ENCODE data around the gene GKAP1.
"Not testable (repeated sequence)": the region's sequence is repeated elsewhere in the genome, so short reads cannot be mapped to it uniquely, and the experiment has no call there.

The GKAP1 gene

DNA sequence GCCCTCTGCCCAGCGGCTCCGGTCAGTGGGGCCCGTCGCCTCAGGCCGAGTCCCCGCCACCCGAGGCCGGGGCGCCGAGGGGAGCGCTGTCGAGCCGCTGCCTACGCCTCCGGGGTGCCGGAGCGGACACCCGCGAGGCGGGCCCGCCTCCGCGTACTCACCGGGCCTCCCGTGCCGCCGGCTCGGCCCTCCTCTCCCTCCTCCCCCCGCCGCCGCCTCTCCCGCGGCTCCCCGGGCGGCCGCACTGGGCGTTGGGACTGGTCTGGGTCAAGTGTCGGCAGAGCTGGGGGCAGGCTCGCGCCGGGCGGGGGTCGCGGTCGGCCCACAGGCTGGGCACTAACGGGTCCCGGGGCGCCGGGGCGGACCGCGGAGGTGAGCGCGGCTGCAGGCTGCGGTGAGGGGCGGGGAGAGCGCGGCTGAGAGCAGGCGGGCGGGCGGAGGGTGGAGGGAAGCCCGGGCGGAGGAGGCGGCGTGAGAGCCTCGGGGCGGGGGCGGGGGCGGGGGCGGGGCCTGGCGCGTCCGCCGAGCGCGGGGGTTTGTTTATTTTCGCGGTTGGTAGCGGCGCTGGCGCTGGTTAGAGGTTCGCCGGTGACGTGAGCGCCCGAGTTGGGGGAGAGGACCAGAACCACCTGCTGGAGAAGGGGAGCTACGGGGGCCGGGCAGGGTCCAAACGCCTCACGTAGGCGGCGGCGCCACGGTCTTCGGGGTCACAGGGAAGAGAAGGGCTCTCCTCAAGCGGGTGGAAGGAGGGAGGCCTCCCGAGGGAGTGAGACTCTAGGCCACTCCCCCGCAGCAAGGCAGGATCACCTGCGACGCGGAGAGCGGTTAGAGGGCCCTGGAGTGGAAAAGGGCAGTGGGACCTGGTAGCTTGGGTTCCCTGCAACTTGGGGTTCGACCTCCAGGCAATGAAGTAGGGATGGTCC, at the start of gene GKAP1:
Gene GKAP1, minus strand, starts transcription at position 414 of the 923 bp plus-strand sequence. CDS start 11,252 bp downstream, outside the sequence.
- H3K27me3 ChIP-seq (ENCODE audit: low read depth, low read length); H3K36me3 ChIP-seq (ENCODE audit: control insufficient read depth in 1 of 2, insufficient read depth in 2 of 2, low read length in 2 of 2); H3K27ac ChIP-seq (ENCODE audit: low read length); H3K4me1 ChIP-seq (ENCODE audit: control insufficient read depth in 1 of 2, insufficient read depth in 2 of 2, low read length in 2 of 2); H3K9me3 ChIP-seq (ENCODE audit: control insufficient read depth in 1 of 2, low read length in 2 of 2): not testable (repeated sequence)
- H3K4me3 ChIP-seq (ENCODE audit: low read depth in 1 of 2, low read length in 2 of 2): peak within 1 kb of the TSS; percentile 46 to 67

GRCh38 chr9:83849895-83850294, 32.3 kb upstream of the GKAP1 start:
- not testable (repeated sequence) for H3K36me3 ChIP-seq (ENCODE audit: control insufficient read depth in 1 of 2, insufficient read depth in 2 of 2, low read length in 2 of 2); H3K27ac ChIP-seq (ENCODE audit: low read length); H3K4me1 ChIP-seq (ENCODE audit: control insufficient read depth in 1 of 2, insufficient read depth in 2 of 2, low read length in 2 of 2); H3K27me3 ChIP-seq (ENCODE audit: low read depth, low read length); H3K9me3 ChIP-seq (ENCODE audit: control insufficient read depth in 1 of 2, low read length in 2 of 2); H3K4me3 ChIP-seq (ENCODE audit: low read depth in 1 of 2, low read length in 2 of 2)

GRCh38 chr9:83837070-83837643, 19.6 kb upstream of the GKAP1 start:
- not testable (repeated sequence) for H3K27me3 ChIP-seq (ENCODE audit: low read depth, low read length); H3K27ac ChIP-seq (ENCODE audit: low read length); H3K4me3 ChIP-seq (ENCODE audit: low read depth in 1 of 2, low read length in 2 of 2); H3K36me3 ChIP-seq (ENCODE audit: control insufficient read depth in 1 of 2, insufficient read depth in 2 of 2, low read length in 2 of 2); H3K9me3 ChIP-seq (ENCODE audit: control insufficient read depth in 1 of 2, low read length in 2 of 2); H3K4me1 ChIP-seq (ENCODE audit: control insufficient read depth in 1 of 2, insufficient read depth in 2 of 2, low read length in 2 of 2)

- not testable (repeated sequence) for H3K9me3 ChIP-seq (ENCODE audit: control insufficient read depth in 1 of 2, low read length in 2 of 2)
Observed at GRCh38 chr9:83830426-83831071, 13.0 kb upstream of the GKAP1 start.

GRCh38 chr9:83824986-83825623, 7.5 kb upstream of the GKAP1 start:
- not testable (repeated sequence) for H3K9me3 ChIP-seq (ENCODE audit: control insufficient read depth in 1 of 2, low read length in 2 of 2); H3K27me3 ChIP-seq (ENCODE audit: low read depth, low read length); H3K4me1 ChIP-seq (ENCODE audit: control insufficient read depth in 1 of 2, insufficient read depth in 2 of 2, low read length in 2 of 2); H3K27ac ChIP-seq (ENCODE audit: low read length); H3K36me3 ChIP-seq (ENCODE audit: control insufficient read depth in 1 of 2, insufficient read depth in 2 of 2, low read length in 2 of 2); H3K4me3 ChIP-seq (ENCODE audit: low read depth in 1 of 2, low read length in 2 of 2)

More at GRCh38 chr9:83830426-83831071, 13.0 kb upstream of the GKAP1 start:
- H3K27me3 ChIP-seq (ENCODE audit: low read depth, low read length); H3K4me1 ChIP-seq (ENCODE audit: control insufficient read depth in 1 of 2, insufficient read depth in 2 of 2, low read length in 2 of 2); H3K36me3 ChIP-seq (ENCODE audit: control insufficient read depth in 1 of 2, insufficient read depth in 2 of 2, low read length in 2 of 2); H3K4me3 ChIP-seq (ENCODE audit: low read depth in 1 of 2, low read length in 2 of 2); H3K27ac ChIP-seq (ENCODE audit: low read length): not testable (repeated sequence)

GRCh38 chr9:83817011-83817355, 586 bp downstream of the GKAP1 start:
- H3K4me1 ChIP-seq (ENCODE audit: control insufficient read depth in 1 of 2, insufficient read depth in 2 of 2, low read length in 2 of 2); H3K27ac ChIP-seq (ENCODE audit: low read length); H3K27me3 ChIP-seq (ENCODE audit: low read depth, low read length); H3K9me3 ChIP-seq (ENCODE audit: control insufficient read depth in 1 of 2, low read length in 2 of 2); H3K36me3 ChIP-seq (ENCODE audit: control insufficient read depth in 1 of 2, insufficient read depth in 2 of 2, low read length in 2 of 2): not testable (repeated sequence)
- H3K4me3 ChIP-seq (ENCODE audit: low read depth in 1 of 2, low read length in 2 of 2): peak overlapping the region; percentile 46 to 67

- not testable (repeated sequence) for H3K36me3 ChIP-seq (ENCODE audit: control insufficient read depth in 1 of 2, insufficient read depth in 2 of 2, low read length in 2 of 2); H3K4me1 ChIP-seq (ENCODE audit: control insufficient read depth in 1 of 2, insufficient read depth in 2 of 2, low read length in 2 of 2); H3K27me3 ChIP-seq (ENCODE audit: low read depth, low read length); H3K27ac ChIP-seq (ENCODE audit: low read length); H3K9me3 ChIP-seq (ENCODE audit: control insufficient read depth in 1 of 2, low read length in 2 of 2); H3K4me3 ChIP-seq (ENCODE audit: low read depth in 1 of 2, low read length in 2 of 2)
Observed at GRCh38 chr9:83815120-83815519, 2.4 kb downstream of the GKAP1 start.

DNA sequence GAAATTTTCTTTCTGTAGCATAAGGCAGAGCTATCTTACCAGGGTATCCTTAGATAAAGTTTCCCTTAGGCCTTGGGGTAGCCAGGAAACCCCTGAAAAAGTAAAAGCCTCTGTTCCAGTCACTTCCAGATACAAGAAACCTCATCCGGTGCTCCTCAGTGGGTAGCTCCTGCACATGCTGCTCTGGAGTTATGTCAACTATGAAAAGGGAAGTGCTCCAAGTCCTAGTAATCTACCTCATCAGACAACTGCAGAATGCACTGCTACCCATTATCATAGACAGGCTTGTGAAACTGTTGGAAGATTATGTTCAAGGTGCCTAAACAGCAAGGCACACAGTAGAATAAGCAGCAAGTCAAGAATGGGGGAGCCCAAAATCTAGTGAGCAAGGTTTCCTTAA, 8.4 kb downstream of the GKAP1 start:
- not testable (repeated sequence) for H3K4me1 ChIP-seq (ENCODE audit: control insufficient read depth in 1 of 2, insufficient read depth in 2 of 2, low read length in 2 of 2); H3K27ac ChIP-seq (ENCODE audit: low read length); H3K4me3 ChIP-seq (ENCODE audit: low read depth in 1 of 2, low read length in 2 of 2); H3K27me3 ChIP-seq (ENCODE audit: low read depth, low read length); H3K36me3 ChIP-seq (ENCODE audit: control insufficient read depth in 1 of 2, insufficient read depth in 2 of 2, low read length in 2 of 2); H3K9me3 ChIP-seq (ENCODE audit: control insufficient read depth in 1 of 2, low read length in 2 of 2)

DNA sequence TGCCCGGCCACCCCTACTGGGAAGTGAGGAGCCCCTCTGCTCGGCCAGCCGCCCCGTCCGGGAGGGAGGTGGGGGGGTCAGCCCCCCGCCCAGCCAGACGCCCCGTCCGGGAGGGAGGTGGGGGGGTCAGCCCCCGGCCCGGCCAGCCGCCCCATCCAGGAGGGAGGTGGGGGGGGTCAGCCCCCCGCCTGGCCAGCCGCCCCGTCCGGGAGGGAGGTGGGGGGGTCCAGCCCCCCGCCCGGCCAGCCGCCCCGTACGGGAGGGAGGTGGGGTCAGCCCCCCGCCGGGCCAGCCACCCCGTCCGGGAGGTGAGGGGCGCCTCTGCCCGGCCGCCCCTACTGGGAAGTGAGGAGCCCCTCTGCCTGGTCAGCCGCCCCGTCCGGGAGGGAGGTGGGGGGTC, 13.1 kb downstream of the GKAP1 start:
- H3K27me3 ChIP-seq (ENCODE audit: low read depth, low read length); H3K9me3 ChIP-seq (ENCODE audit: control insufficient read depth in 1 of 2, low read length in 2 of 2); H3K27ac ChIP-seq (ENCODE audit: low read length); H3K4me1 ChIP-seq (ENCODE audit: control insufficient read depth in 1 of 2, insufficient read depth in 2 of 2, low read length in 2 of 2); H3K4me3 ChIP-seq (ENCODE audit: low read depth in 1 of 2, low read length in 2 of 2); H3K36me3 ChIP-seq (ENCODE audit: control insufficient read depth in 1 of 2, insufficient read depth in 2 of 2, low read length in 2 of 2): not testable (repeated sequence)

DNA sequence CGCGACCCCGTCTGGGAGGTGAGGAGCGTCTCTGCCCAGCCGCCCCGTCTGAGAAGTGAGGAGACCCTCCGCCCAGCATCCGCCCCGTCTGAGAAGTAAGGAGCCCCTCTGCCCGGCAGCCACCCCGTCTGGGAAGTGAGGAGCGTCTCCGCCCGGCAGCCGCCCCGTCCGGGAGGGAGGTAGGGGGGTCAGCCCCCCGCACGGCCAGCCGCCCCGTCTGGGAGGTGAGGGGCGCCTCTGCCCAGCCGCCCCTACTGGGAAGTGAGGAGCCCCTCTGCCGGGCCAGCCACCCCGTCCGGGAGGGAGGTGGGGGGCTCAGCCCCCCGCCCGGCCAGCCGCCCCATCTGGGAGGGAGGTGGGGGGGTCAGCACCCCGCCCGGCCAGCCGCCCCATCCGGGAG, 13.6 kb downstream of the GKAP1 start:
- H3K4me1 ChIP-seq (ENCODE audit: control insufficient read depth in 1 of 2, insufficient read depth in 2 of 2, low read length in 2 of 2); H3K36me3 ChIP-seq (ENCODE audit: control insufficient read depth in 1 of 2, insufficient read depth in 2 of 2, low read length in 2 of 2); H3K4me3 ChIP-seq (ENCODE audit: low read depth in 1 of 2, low read length in 2 of 2); H3K27me3 ChIP-seq (ENCODE audit: low read depth, low read length); H3K9me3 ChIP-seq (ENCODE audit: control insufficient read depth in 1 of 2, low read length in 2 of 2); H3K27ac ChIP-seq (ENCODE audit: low read length): not testable (repeated sequence)

DNA sequence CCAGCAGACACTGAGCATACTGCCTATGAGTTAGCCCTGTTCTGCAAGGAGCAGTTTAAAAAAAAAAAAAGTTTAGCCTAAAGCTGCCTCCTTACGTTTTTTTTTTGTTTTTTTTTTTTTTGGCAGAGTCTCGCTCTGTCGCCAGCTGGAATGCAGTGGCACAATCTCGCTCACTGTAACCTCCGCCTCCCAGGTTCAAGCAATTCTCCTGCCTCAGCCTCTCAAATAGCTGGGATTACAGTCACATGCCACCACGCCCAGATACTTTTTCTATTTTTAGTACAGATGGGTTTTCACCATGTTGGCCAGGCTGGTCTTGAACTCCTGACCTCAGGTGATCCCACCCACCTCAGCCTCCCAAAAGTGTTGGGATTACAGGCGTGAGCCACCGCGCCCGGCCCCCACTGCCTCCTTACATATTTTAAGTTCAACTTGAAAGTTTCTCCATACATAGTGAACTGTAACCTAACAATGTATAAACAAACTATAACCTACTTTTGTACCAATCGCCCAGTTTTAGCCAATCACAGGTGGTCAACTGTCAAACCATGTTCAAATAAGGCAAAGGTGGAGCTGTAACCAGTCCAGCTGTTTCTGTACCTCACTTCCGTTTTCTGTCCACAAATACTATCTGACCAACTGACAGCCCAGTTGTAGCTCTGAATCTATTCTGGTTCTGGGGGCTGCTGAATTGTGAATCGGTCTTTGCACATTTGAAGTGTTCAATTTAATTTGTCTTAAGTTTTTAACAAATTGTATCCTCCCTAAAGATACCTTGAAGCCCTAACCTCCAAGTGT, 17.1 kb downstream of the GKAP1 start:
- Histone ChIP-seq H3K27me3 (ENCODE audit: low read depth, low read length) (no peaks in the 10 kb centered on the region), H3K27ac (ENCODE audit: low read length) (no peak overlapping the region), H3K36me3 (ENCODE audit: control insufficient read depth in 1 of 2, insufficient read depth in 2 of 2, low read length in 2 of 2) (peaks cover 4 to 24% of the 10 kb centered on the region in 2 donors), H3K9me3 (ENCODE audit: control insufficient read depth in 1 of 2, low read length in 2 of 2) (no peaks in the 10 kb centered on the region), H3K4me1 (ENCODE audit: control insufficient read depth in 1 of 2, insufficient read depth in 2 of 2, low read length in 2 of 2) (no peaks in the 10 kb centered on the region), H3K4me3 (ENCODE audit: low read depth in 1 of 2, low read length in 2 of 2) (no peak overlapping the region)
